Glutamatergic neuron (in vitro differentiated cells): ENCODE results near the gene B4GALT2. TPM values are rescaled to one million over a fixed set of nuclear protein-coding genes. Genes with fewer than 3 reads are reported as not detected.

Experiments
- DNase-seq: peaks from one replicate; pipeline ENCODE4 v3.0.0; 2022
- H3K27ac Mint-ChIP-seq: one replicate; pipeline ENCODE4 v1.8.0; 2020; ENCODE audit warnings: mild to moderate bottlenecking, mixed read lengths, inconsistent platforms; ENCODE audit not compliant: unreplicated experiment
- H3K27me3 Mint-ChIP-seq: one replicate; pipeline ENCODE4 v1.8.0; 2020; ENCODE audit warnings: mild to moderate bottlenecking, moderate library complexity, mixed read lengths, inconsistent platforms; ENCODE audit not compliant: unreplicated experiment
- H3K36me3 Mint-ChIP-seq: one replicate; pipeline ENCODE4 v1.8.0; 2020; ENCODE audit warnings: mild to moderate bottlenecking, mixed read lengths, inconsistent platforms; ENCODE audit not compliant: unreplicated experiment
- H3K4me1 Mint-ChIP-seq: one replicate; pipeline ENCODE4 v1.8.0; 2020; ENCODE audit warnings: mild to moderate bottlenecking, low read depth, mixed read lengths, inconsistent platforms; ENCODE audit not compliant: unreplicated experiment
- H3K4me3 Mint-ChIP-seq: one replicate; pipeline ENCODE4 v1.8.0; 2020; ENCODE audit warnings: mild to moderate bottlenecking, mixed read lengths, inconsistent platforms; ENCODE audit not compliant: unreplicated experiment
- H3K9me3 Mint-ChIP-seq: one replicate; pipeline ENCODE4 v1.8.0; 2020; ENCODE audit warnings: mild to moderate bottlenecking, moderate library complexity, mixed read lengths, inconsistent platforms; ENCODE audit not compliant: unreplicated experiment
- total RNA-seq: library from RNA; stranded (reverse); fragmentation: NEBNext Ultra II Directional; extraction: Animal tissue kit (Norgen Biotek cat#: 25700); gene quantifications from one replicate; pipeline ENCODE4 v1.2.1, GENCODE V29; 2021; ENCODE audit not compliant: unreplicated experiment
- TF ChIP-seq, protein P1 (sequence below): fragments of 200-600 bp; sonication (generic); IDR thresholded peaks from one replicate; pipeline ENCODE4 v1.5.0; 2021; ENCODE audit not compliant: partially characterized antibody, unreplicated experiment

Gene B4GALT2
- total RNA-seq, 1 donor from 2014 or later = 45.7 TPM

DNA sequence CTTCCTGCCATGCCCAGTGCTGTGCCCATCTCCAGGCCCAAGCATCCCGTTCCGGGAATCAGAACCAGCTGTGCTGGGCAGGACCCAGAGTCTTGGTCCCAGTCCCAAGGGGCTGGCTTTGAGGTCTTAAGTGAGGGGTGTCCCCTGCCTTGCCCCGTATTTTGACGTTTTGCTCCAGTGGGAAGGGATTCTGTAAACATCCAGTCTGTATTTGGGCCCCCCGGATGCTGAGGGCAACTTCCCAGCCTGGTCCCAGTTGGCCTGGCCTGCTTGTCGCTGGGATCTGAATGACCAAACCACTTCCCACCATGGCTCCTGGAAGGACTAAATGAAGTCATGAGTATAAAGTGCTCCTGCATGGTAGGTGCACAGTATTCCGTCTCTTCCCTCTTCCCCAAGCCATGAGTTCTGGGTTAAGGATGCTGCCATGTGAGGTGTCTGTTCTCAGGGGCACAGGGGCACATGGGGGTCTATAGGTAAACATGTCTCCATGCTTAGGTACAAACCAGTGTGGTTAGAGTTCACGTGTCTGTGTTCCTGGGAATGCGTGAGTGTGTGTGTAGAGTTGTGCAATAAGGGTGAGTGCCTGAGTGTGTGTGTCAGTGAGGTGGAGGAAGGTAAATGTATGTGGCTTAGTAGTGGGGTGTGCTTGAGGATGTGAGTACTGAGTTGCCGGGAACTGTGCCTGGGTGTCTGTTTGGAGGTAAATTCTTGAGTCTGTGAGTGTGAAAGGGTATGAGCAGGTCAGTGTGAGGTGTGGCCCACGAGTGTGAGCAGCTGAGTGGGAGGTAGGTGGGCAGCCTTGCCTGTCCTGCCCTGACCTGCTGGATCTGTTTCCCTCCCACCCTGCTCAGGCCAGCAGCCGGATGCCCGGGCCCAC lies 1.5 kb downstream of the B4GALT2 start:
- DNase-seq = no peak
- H3K27me3 Mint-ChIP-seq = peaks cover 10% of the 10 kb centered on the region
- peaks cover 21% of the 10 kb centered on the region for H3K4me1 Mint-ChIP-seq
- H3K36me3 Mint-ChIP-seq = peaks cover 9% of the 10 kb centered on the region
- peak overlapping the region; percentile 91 for H3K4me3 Mint-ChIP-seq
- TF ChIP-seq, protein P1, sequence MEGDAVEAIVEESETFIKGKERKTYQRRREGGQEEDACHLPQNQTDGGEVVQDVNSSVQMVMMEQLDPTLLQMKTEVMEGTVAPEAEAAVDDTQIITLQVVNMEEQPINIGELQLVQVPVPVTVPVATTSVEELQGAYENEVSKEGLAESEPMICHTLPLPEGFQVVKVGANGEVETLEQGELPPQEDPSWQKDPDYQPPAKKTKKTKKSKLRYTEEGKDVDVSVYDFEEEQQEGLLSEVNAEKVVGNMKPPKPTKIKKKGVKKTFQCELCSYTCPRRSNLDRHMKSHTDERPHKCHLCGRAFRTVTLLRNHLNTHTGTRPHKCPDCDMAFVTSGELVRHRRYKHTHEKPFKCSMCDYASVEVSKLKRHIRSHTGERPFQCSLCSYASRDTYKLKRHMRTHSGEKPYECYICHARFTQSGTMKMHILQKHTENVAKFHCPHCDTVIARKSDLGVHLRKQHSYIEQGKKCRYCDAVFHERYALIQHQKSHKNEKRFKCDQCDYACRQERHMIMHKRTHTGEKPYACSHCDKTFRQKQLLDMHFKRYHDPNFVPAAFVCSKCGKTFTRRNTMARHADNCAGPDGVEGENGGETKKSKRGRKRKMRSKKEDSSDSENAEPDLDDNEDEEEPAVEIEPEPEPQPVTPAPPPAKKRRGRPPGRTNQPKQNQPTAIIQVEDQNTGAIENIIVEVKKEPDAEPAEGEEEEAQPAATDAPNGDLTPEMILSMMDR = no peak
- peaks cover 9% of the 10 kb centered on the region for H3K9me3 Mint-ChIP-seq
- H3K27ac Mint-ChIP-seq = no peak overlapping the region

DNA sequence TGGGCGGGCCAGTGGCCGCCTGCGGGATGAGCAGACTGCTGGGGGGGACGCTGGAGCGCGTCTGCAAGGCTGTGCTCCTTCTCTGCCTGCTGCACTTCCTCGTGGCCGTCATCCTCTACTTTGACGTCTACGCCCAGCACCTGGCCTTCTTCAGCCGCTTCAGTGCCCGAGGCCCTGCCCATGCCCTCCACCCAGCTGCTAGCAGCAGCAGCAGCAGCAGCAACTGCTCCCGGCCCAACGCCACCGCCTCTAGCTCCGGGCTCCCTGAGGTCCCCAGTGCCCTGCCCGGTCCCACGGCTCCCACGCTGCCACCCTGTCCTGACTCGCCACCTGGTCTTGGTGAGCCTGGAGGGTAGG lies 2.1 kb downstream of the B4GALT2 start:
- Mint-ChIP-seq H3K9me3 (peaks cover 9% of the 10 kb centered on the region), H3K27me3 (peaks cover 10% of the 10 kb centered on the region), H3K4me3 (no peak overlapping the region), H3K4me1 (peaks cover 17% of the 10 kb centered on the region), H3K36me3 (peaks cover 9% of the 10 kb centered on the region), H3K27ac (no peak overlapping the region)
- no peak for DNase-seq
- TF ChIP-seq, protein P1 = no peak

DNA sequence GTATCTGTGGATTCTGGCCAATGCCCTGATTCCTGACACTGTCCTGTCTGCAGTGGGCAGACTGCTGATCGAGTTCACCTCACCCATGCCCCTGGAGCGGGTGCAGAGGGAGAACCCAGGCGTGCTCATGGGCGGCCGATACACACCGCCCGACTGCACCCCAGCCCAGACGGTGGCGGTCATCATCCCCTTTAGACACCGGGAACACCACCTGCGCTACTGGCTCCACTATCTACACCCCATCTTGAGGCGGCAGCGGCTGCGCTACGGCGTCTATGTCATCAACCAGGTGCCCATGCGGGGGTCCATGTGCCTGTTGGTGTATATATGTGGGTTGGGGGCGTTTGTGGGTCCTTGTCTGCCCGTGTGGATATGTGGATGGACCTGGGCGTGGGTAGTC lies 2.6 kb downstream of the B4GALT2 start:
- peaks cover 17% of the 10 kb centered on the region for H3K4me1 Mint-ChIP-seq
- no peak for DNase-seq
- H3K27me3 Mint-ChIP-seq = peaks cover 10% of the 10 kb centered on the region
- peaks cover 9% of the 10 kb centered on the region for H3K9me3 Mint-ChIP-seq
- H3K4me3 Mint-ChIP-seq = peak overlapping the region; percentile 2
- peaks cover 9% of the 10 kb centered on the region for H3K36me3 Mint-ChIP-seq
- no peak overlapping the region for H3K27ac Mint-ChIP-seq
- TF ChIP-seq, protein P1 = no peak

DNA sequence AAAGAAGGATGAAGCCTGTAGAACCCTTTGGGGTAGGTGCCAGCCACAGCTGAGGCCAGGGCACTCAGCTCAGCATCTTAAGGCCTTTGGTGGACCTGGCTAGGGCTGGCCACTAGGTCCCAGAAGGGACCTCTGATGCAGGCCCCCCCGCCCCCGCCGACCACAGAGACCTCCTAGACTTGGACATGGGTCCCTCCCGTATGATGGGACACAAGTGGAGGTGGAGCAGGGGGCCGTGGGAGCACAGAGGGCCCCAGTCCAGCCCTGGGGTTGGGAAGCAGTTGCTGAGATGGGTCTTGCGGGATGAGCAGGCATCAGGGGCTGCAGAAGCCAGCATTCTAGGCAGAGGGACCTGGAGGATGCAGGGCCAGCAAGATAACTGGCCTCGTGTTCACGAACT lies 3.2 kb downstream of the B4GALT2 start:
- no peak for DNase-seq
- peaks cover 7% of the 10 kb centered on the region for H3K27me3 Mint-ChIP-seq

DNA sequence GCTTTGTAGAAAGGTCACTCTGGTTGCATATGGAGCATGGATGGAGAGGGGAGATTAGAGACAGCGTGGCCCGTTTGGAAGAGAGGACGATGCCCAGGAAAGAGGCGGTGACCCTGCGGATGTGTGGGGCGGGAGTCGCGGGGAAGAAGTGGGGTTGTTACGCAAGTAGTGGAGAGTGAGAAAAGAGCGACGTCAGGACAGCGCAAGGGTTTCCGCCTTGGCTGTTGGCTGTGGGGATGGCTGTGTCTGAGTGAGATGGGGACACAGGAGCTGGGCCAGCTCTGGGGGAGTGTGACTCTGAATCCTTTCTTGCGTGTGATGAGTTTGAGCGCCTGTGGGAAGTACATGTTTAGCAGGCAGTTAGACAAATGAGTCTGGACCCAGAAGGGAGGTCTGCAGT lies 3.8 kb downstream of the B4GALT2 start:
- Mint-ChIP-seq H3K4me1 (peaks cover 13% of the 10 kb centered on the region), H3K4me3 (no peak overlapping the region), H3K36me3 (no peaks in the 10 kb centered on the region), H3K9me3 (peaks cover 9% of the 10 kb centered on the region), H3K27me3 (peaks cover 7% of the 10 kb centered on the region), H3K27ac (no peak overlapping the region)
- no peak for DNase-seq
- TF ChIP-seq, protein P1 = no peak

More for the DNA sequence above, 3.2 kb downstream of the B4GALT2 start:
- Mint-ChIP-seq H3K4me3 (no peak overlapping the region), H3K36me3 (peaks cover 3% of the 10 kb centered on the region), H3K4me1 (peaks cover 15% of the 10 kb centered on the region), H3K9me3 (peaks cover 9% of the 10 kb centered on the region), H3K27ac (no peak overlapping the region)
- TF ChIP-seq, protein P1 = no peak
